ENCODE measurements around the gene SH2B3. TPM values are rescaled to one million over a fixed set of nuclear protein-coding genes. Genes with fewer than 3 reads are reported as not detected.

Gene SH2B3
- total and polyA plus RNA-seq, 9 of the 15 experiments (the other 6 are each of a cell fraction or from before 2014, with no cell fraction given) = 10.8 to 75.3 (median 37.4) TPM

DNA sequence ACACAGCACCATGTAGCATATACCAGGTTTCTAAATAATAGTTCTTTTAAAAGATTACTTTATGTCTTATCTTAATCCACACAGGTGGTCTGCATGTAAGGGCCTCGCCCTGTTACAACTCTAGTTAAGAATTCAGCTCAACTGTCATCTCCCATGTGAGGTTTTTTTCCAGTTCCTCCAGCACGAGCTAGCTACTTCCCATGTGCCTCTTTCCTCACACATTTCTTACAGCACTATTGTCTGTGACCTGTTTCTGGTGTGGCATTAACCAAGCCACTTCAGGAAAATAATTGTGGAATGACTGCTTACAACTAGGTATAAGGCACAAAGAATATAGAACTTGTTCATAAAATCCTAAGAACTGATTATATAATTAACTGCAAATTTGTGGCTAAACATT is 65.5 kb downstream of the SH2B3 start:
- Histone ChIP-seq H3K36me3 (ENCODE audit: control insufficient read depth, insufficient read depth, low read length) (peaks cover 82% of the 10 kb centered on the region), H3K4me1 (replicated peaks in 1 of 2; ENCODE audit: control insufficient read depth in 2 of 2, insufficient read depth in 2 of 2, low read length in 2 of 2) (peaks cover 0 to 4% of the 10 kb centered on the region in 2 experiments; a peak in 1 of 5 replicates), H3K4me3 (no peak overlapping the region), H3K9me3 (replicated peaks; ENCODE audit: control insufficient read depth, insufficient read depth, low read depth, low read length) (no peaks in the 10 kb centered on the region), H3K4me2 (ENCODE audit: insufficient read depth, low read length) (no peak overlapping the region), H3K79me2 (ENCODE audit: control insufficient read depth, insufficient read depth, low read length) (0 out of 3 replicates have a peak, but pooled peaks cover 3% of the 10 kb centered on the region), H3K27ac (ENCODE audit: extremely low read depth, low read depth, low read length) (peak overlapping the region; percentile 11; the same call in 1 of the 3 replicates), H3K9me1 (ENCODE audit: control insufficient read depth, insufficient read depth, low read length) (no peaks in the 10 kb centered on the region), H2AFZ (ENCODE audit: low read depth, low read length) (no peak overlapping the region), H4K20me1 (replicated peaks; ENCODE audit: control insufficient read depth, insufficient read depth, low read length) (no peaks in the 10 kb centered on the region), H3K9ac (ENCODE audit: insufficient read depth in 1 of 2, low read depth in 2 of 2, low read length in 2 of 2) (no peak overlapping the region), H3K27me3 (ENCODE audit: control insufficient read depth in 2 of 2, insufficient read depth in 2 of 2, low read length in 2 of 2) (no peaks in the 10 kb centered on the region)
- POLR2A ChIA-PET = interaction anchor here (0.6 to 1.5 kb wide), 6 partner anchors 10 to 118 kb away, joined by 3 to 4 read pairs (median 3); no protein-coding TSS in a partner anchor
- in situ Hi-C loops (cut with MboI) = no loop called here
- CTCF ChIA-PET (ENCODE audit: low intra/inter-chr PET ratio) = no interaction called here
- ATAC-seq (peak; percentile 50; the same call in 2 of the 3 replicates), DNase-seq (ENCODE audit: extremely low read depth in 1 of 4, low spot score in 3 of 4) (peak in 1 of 4 experiments; percentile 20), FAIRE-seq (no peak)
- no TSS peak for BruUV-seq (replicated peaks)
- intact Hi-C loops (cut with micrococcal nuclease) = no loop called here
- TF ChIP-seq KLF10 (CRISPR knock-in tag; IDR thresholded peaks at IDR 0.05) = no peak
- TF ChIP-seq ZNF75A (CRISPR knock-in tag; IDR thresholded peaks at IDR 0.05) = no peak
- TF ChIP-seq MCM3 (IDR thresholded peaks at IDR 0.05) = no peak
- no peak for TF ChIP-seq HDAC6 (IDR thresholded peaks at IDR 0.05; ENCODE audit: low read depth, low read length)
- TF ChIP-seq TCF7 (IDR thresholded peaks at IDR 0.05; ENCODE audit: borderline replicate concordance) = no peak
- TF ChIP-seq GABPB2 (CRISPR knock-in tag; conservative IDR thresholded peaks at IDR 0.05) = no peak
- TF ChIP-seq PHF21A (IDR thresholded peaks at IDR 0.05; ENCODE audit: borderline replicate concordance, low read depth) = no peak
- TF ChIP-seq ILK (tag; IDR thresholded peaks at IDR 0.05; ENCODE audit: borderline replicate concordance, low read depth) = no peak
- no peak for TF ChIP-seq RBFOX2 (IDR thresholded peaks at IDR 0.05; ENCODE audit: low read depth, low read length)
- no peak for TF ChIP-seq TAF7 (tag; IDR thresholded peaks at IDR 0.05)
- TF ChIP-seq HCFC1 (IDR thresholded peaks at IDR 0.05; ENCODE audit: low read depth, low read length) = no peak
- TF ChIP-seq U2AF2 (optimal IDR thresholded peaks at IDR 0.05; ENCODE audit: low read depth, low read length) = no peak
- TF ChIP-seq HMG20A (CRISPR knock-in tag; conservative IDR thresholded peaks at IDR 0.05) = no peak
- no peak for TF ChIP-seq DPF2 (IDR thresholded peaks at IDR 0.05)
- TF ChIP-seq CHD1 (IDR thresholded peaks at IDR 0.05; ENCODE audit: low read length) = no peak
- 38% methylated on average over 2 of the region's 2 CpGs for WGBS (ENCODE audit: insufficient coverage, low coverage, missing lambda C conversion rate)
